Subcutaneous adipose tissue (tissue), 4 donors: ENCODE data around the gene ARFRP1. TPM values are rescaled to one million over a fixed set of nuclear protein-coding genes. Genes with fewer than 3 reads are reported as not detected.

ENCODE experiments used
- CTCF ChIP-seq: fragments of 450-650 bp; IDR thresholded peaks from one replicate; pipeline ENCODE4 v1.5.1; 2016; ENCODE audit warnings: low read depth, mild to moderate bottlenecking, control low read depth, antibody characterized with exemption, moderate library complexity
- small RNA-seq: library from RNA; depleted of rRNA; stranded (forward); fragments of <200 nt; gene quantifications from one replicate; pipeline ENCODE3, GENCODE V24; 2016
- total RNA-seq, 4 donors: library from RNA; depleted of rRNA; stranded (reverse); fragments of >200 nt; gene quantifications; one replicate each; pipeline ENCODE4 v1.1.0, GENCODE V29; 2016

ARFRP1 gene
- total RNA-seq, 4 donors from 2014 or later = 21.9 to 39.4 (median 31.5) TPM

DNA sequence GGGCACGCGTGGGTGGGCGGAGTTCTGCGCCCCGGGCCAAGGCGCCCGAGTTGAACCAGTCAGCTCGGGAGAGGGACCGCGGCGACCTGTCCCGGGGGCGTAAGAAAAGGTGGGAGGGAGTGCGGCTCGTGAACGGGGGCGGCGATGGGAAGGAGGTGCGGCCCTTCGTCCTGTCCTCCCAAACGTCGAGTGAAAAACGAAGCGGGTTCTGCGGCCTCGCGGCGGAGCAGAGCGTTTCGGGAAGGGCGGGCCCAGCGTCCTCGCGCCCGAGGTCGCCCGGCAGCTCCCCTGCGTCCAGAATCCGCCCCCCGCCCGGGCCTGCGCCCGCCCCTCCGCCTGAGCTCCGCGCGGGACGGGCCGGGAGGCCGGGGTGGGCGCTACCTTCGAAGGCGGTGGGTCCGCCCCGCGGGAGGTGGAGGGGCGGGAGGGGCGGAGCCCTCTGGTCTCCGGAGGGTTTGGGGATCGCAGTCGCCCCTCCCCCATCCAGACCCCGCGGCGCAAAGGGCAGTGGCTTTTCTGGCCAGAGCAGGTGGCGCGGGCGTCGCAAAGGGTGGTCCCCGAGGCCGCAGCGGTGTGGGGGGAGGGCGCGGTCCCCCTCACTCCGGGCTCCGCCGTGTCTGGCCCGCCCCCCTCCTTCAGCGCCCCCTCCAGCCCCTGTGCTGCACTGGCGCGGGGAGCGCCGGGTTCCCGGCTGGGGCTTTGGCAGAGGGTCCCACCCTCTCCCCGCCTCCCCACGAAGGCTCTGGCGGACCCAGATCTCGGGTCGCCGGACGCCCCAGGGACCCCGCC, 55.4 kb downstream of the ARFRP1 start:
- no peak for TF ChIP-seq CTCF

- TF ChIP-seq CTCF = no peak
Observed at GRCh38 chr20:63651942-63652191, 55.9 kb downstream of the ARFRP1 start.

DNA sequence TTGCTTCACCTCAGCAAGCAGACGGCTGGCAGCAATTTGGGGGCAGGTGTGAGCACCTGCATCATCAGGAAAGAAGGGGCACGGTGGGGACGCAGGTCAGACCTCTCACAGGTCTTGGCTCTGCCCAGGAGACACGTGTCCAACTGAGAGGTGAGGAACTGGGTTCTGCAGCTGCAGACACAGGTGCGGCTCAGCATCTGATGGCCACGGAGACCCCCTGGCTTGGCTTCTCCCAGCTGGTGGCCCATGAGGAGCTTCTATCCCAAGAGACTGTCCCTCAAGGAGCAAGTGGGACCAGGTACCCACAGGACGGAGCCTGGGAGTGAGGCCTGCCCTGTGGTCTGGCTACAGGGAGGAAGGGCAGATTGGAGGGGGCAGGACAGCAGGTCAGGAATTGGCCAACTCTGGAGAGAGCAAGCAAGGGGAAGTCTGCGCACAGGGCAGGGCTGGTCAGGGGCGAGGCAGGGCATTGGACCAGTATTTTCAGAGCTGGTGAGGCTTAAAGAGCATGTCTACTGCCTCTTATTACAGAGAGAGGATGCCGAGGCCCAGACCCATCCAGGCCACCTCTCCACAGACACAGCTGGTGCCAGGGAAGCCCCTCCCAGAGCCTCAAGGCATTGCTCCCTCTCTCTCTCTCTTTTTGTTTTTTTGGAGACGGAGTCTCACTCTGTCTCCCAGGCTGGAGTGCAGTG, 58.7 kb downstream of the ARFRP1 start:
- no peak for TF ChIP-seq CTCF

Small RNA genes lying within 50 kb of the gene (small RNA-seq; reads per million reads assigned to genes)
- gene LIME1 = not detected
- gene TNFRSF6B = not detected

Other genes with a start within 250 kb of the ARFRP1 start
- not detected for gene KCNQ2, start 235.3 kb downstream of the ARFRP1 start, total RNA-seq
- not detected for gene EEF1A2, start 208.9 kb downstream of the ARFRP1 start, total RNA-seq
- 100 to 1,000 TPM in 1 of 4 donors, 10 to 100 TPM in 3; 46.9 to 135 (median 63.2) TPM for gene PPDPF, start 187.2 kb downstream of the ARFRP1 start, total RNA-seq
- gene PTK6, start 170.6 kb downstream of the ARFRP1 start, total RNA-seq = under 1 TPM in 3 of 4 donors, not detected in 1; 0.38 to 0.68 (median 0.66) TPM
- not detected for gene SRMS, start 160.2 kb downstream of the ARFRP1 start, total RNA-seq
- gene FNDC11, start 153.8 kb downstream of the ARFRP1 start, total RNA-seq = under 1 TPM in 1 of 4 donors, not detected in 3; 0.75 TPM
- 10 to 100 TPM in 3 of 4 donors, 1 to 10 TPM in 1; 4.9 to 35.2 (median 10.5) TPM for gene HELZ2, start 133.7 kb downstream of the ARFRP1 start, total RNA-seq
- gene GMEB2, start 80.9 kb downstream of the ARFRP1 start, total RNA-seq = 10 to 100 TPM in 1 of 4 donors, 1 to 10 TPM in 3; 3.6 to 12.8 (median 5.1) TPM
- 1 to 10 TPM; 2.4 to 6.4 (median 4.7) TPM for gene STMN3, start 54.6 kb downstream of the ARFRP1 start, total RNA-seq
- gene RTEL1, start 49.7 kb downstream of the ARFRP1 start, total RNA-seq = 10 to 100 TPM; 11.6 to 32.8 (median 22.9) TPM
- gene TNFRSF6B, start 11.3 kb downstream of the ARFRP1 start, total RNA-seq = 10 to 100 TPM in 2 of 4 donors, 1 to 10 TPM in 2; 1.1 to 41.6 (median 10.8) TPM
- gene ZGPAT, start 63 bp upstream of the ARFRP1 start, total RNA-seq = 10 to 100 TPM; 13.9 to 20.0 (median 16.6) TPM
- gene LIME1, start 28.7 kb upstream of the ARFRP1 start, total RNA-seq = 10 to 100 TPM in 1 of 4 donors, 1 to 10 TPM in 3; 1.6 to 16.6 (median 4.8) TPM
- gene SLC2A4RG, start 31.8 kb upstream of the ARFRP1 start, total RNA-seq = 100 to 1,000 TPM in 1 of 4 donors, 10 to 100 TPM in 2, 1 to 10 TPM in 1; 8.6 to 126 (median 28.9) TPM
- gene ZBTB46, start 123.3 kb upstream of the ARFRP1 start, total RNA-seq = 10 to 100 TPM in 1 of 4 donors, 1 to 10 TPM in 3; 5.7 to 45.2 (median 7.4) TPM
- not detected for gene ABHD16B, start 153.5 kb upstream of the ARFRP1 start, total RNA-seq
- 100 to 1,000 TPM; 110 to 165 (median 152) TPM for gene TPD52L2, start 157.3 kb upstream of the ARFRP1 start, total RNA-seq
- 10 to 100 TPM; 24.3 to 47.5 (median 35.1) TPM for gene DNAJC5, start 187.2 kb upstream of the ARFRP1 start, total RNA-seq
- gene UCKL1, start 248.4 kb upstream of the ARFRP1 start, total RNA-seq = 10 to 100 TPM; 24.4 to 47.7 (median 27.1) TPM